Transverse colon (tissue), 4 donors: ENCODE data around the gene TIMM22. TPM values are rescaled to one million over a fixed set of nuclear protein-coding genes. Genes with fewer than 3 reads are reported as not detected.

Experiments used
- DNase-seq: peaks from one replicate; pipeline ENCODE4 v3.0.0-alpha.2; 2019
- H3K27ac ChIP-seq, 4 donors: fragments of 200-600 bp; sonication (generic); 2 replicates each; pipeline ENCODE4 v1.5.1; 2016 to 2018; ENCODE audit warnings: inconsistent platforms in 4 of 4
- H3K27me3 ChIP-seq: fragments of 200-600 bp; sonication (generic); 2 replicates; pipeline ENCODE4 v1.5.1; 2017; ENCODE audit warnings: inconsistent platforms
- H3K36me3 ChIP-seq, 4 donors: fragments of 200-600 bp; sonication (generic); 2 replicates each; pipeline ENCODE4 v1.5.1; 2017 to 2019; ENCODE audit warnings: inconsistent platforms in 4 of 4
- H3K4me1 ChIP-seq, 4 donors: fragments of 200-600 bp; sonication (generic); 2 replicates each; pipeline ENCODE4 v1.5.1; 2017 to 2020; ENCODE audit warnings: inconsistent platforms in 4 of 4
- H3K4me3 ChIP-seq, 4 donors: fragments of 200-600 bp; sonication (generic); 1 replicate in 1 of 4; 2 replicates in 3 of 4; pipeline versions ENCODE4 v1.5.1 to v1.6.1; 2017 to 2019; ENCODE audit warnings: inconsistent platforms in 4 of 4
- H3K9me3 ChIP-seq, 2 donors: fragments of 200-600 bp; sonication (generic); 2 replicates each; pipeline ENCODE4 v1.5.1; 2017 to 2019; ENCODE audit warnings: inconsistent platforms in 2 of 2
- EP300 ChIP-seq: sonication (generic); formaldehyde crosslinking; IDR thresholded peaks from one replicate; pipeline ENCODE4 v1.6.1; 2017; ENCODE audit warnings: antibody characterized with exemption, low read depth
- POLR2A ChIP-seq: fragments of 450-650 bp; IDR thresholded peaks from one replicate; pipeline ENCODE4 v1.6.1; 2016; ENCODE audit warnings: antibody characterized with exemption, mild to moderate bottlenecking, moderate library complexity
- POLR2AphosphoS5 ChIP-seq, 3 donors: sonication (generic); formaldehyde crosslinking; IDR thresholded peaks; one replicate each; pipeline ENCODE4 v1.6.1; 2016; ENCODE audit warnings: antibody characterized with exemption in 3 of 3
- WGBS, 2 donors: methylation state at CpG; one replicate each; pipeline ENCODE4 v1.1.5; 2018; ENCODE audit warnings: low coverage in 1 of 2; 5-methylcytosine and 5-hydroxymethylcytosine counted together
- in situ Hi-C, 4 donors: fragments of 200-750 bp; cut with MboI; loops; one replicate each; pipeline versions ENCODE4 v1.15.0 to v1.15.1; 2017; ENCODE audit warnings: low sequenced_read_pairs in 3 of 4, low pct_ligation_motif_present in 1 of 4, low pct_unique_long_range_greater_than_20kb in 1 of 4
- intact Hi-C: fragments of 100-400 bp; cut with DNase I; formaldehyde crosslinking; loops from one replicate; pipeline ENCODE4 v1.15.1; 2023; ENCODE audit warnings: low total_unique reads
- total RNA-seq, 4 donors: library from RNA; depleted of rRNA; stranded (reverse); fragments of >200 nt; gene quantifications; one replicate each; pipeline ENCODE4 v1.1.0, GENCODE V29; 2016
- TF ChIP-seq, protein P1 (sequence below), 5 experiments: fragments of 200-600 bp in 3 of 5; fragments of 450-650 bp in 2 of 5; sonication (generic) in 3 of 5; IDR thresholded peaks; 1 replicate in 2 of 5; 2 replicates in 3 of 5; pipeline ENCODE4 v1.5.1; 2016 to 2017; ENCODE audit warnings: antibody characterized with exemption in 5 of 5, inconsistent platforms in 3 of 5, mild to moderate bottlenecking in 2 of 5, moderate library complexity in 1 of 5

Gene TIMM22
- total RNA-seq, 4 donors from 2014 or later = 10.5 to 17.6 (median 12.1) TPM

DNA sequence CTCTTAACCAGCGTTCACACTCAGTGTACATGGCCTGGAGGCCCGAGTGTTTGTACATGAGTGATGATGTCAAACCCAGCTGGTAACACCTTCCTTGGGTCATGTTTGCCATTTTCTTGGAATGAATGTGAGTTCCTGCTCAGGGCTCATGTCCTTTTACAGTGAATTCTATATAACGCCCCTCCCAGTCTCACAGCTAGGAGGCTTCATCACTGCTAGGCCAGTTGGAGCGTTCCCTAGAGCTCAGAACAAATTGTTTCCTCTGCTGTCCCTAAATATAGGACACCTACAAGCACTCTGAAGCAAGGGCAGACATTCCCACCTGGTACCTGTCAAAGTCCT is 5.5 kb downstream of the TIMM22 start:
- Histone ChIP-seq H3K9me3 (no peaks in the 10 kb centered on the region), H3K4me1 (peaks cover 32 to 79% (median 59%) of the 10 kb centered on the region in 4 donors), H3K36me3 (peaks cover 0 to 14% (median 0%) of the 10 kb centered on the region in 4 donors), H3K27ac (peak overlapping the region; percentile 48 to 84 (median 70)), H3K4me3 (no peak overlapping the region), H3K27me3 (no peaks in the 10 kb centered on the region)
- in situ Hi-C loops = no loop called here
- TF ChIP-seq, protein P1, sequence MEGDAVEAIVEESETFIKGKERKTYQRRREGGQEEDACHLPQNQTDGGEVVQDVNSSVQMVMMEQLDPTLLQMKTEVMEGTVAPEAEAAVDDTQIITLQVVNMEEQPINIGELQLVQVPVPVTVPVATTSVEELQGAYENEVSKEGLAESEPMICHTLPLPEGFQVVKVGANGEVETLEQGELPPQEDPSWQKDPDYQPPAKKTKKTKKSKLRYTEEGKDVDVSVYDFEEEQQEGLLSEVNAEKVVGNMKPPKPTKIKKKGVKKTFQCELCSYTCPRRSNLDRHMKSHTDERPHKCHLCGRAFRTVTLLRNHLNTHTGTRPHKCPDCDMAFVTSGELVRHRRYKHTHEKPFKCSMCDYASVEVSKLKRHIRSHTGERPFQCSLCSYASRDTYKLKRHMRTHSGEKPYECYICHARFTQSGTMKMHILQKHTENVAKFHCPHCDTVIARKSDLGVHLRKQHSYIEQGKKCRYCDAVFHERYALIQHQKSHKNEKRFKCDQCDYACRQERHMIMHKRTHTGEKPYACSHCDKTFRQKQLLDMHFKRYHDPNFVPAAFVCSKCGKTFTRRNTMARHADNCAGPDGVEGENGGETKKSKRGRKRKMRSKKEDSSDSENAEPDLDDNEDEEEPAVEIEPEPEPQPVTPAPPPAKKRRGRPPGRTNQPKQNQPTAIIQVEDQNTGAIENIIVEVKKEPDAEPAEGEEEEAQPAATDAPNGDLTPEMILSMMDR (IDR thresholded peaks at IDR 0.05) = no peak
- TF ChIP-seq POLR2A = no peak
- peak in 1 of 3 donors; percentile 3 for TF ChIP-seq POLR2AphosphoS5 (IDR thresholded peaks at IDR 0.05)
- TF ChIP-seq EP300 = no peak
- intact Hi-C loops = loop anchor here (5.0 kb wide), 1 partner anchor 55 kb away; no protein-coding TSS in a partner anchor
- WGBS, 2 donors = 60 to 73% methylated on average over 2 to 4 of the region's 4 CpGs
- DNase-seq = no peak

DNA sequence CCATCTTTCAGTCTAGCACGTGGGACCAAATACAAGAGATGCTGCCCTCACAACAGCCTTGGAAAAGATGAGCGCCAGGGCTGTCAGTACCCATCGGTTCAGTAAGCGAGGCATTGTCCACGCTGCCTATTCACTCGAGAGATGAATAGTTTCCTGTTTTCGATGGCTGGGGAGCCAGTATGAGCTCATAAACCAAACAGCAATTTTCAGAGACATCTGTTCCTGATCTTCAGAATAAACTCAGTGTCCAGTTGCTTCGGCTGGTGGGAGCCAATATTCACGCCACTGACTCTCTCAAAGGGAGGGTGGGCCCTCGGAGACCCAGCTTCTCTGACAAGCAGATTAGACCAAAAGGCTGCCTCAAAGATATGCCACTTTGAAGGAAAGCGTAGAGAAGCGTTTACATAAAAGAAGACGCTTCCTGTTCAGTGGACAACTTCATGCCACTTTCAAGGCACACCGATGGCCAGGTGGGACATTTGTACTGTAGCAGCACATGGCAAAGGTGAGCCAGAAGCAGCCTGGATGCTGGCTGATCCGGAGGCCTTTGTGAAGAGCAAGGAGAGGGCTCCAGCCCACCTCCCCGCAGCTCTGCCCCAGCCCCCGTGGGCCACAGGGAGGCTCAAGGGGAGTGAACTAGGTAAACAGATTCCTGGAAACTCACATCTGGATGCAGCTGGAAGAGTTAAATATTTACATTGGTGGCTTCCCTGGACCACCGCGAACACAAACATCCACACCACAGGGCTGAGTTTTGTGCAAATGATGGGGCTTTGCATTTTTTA is 6.0 kb downstream of the TIMM22 start:
- no peaks in the 10 kb centered on the region for H3K27me3 ChIP-seq
- TF ChIP-seq, protein P1 (IDR thresholded peaks at IDR 0.05) = no peak
- no peak for TF ChIP-seq POLR2AphosphoS5 (IDR thresholded peaks at IDR 0.05)
- no peak for TF ChIP-seq EP300
- no peak for TF ChIP-seq POLR2A
- no peak for DNase-seq
- H3K36me3 ChIP-seq = peaks cover 0 to 18% (median 0%) of the 10 kb centered on the region in 4 donors
- no peaks in the 10 kb centered on the region for H3K9me3 ChIP-seq
- WGBS, 2 donors = 64 to 89% methylated on average over 2 to 19 of the region's 19 CpGs
- peaks cover 32 to 73% (median 55%) of the 10 kb centered on the region in 4 donors for H3K4me1 ChIP-seq
- intact Hi-C loops = loop anchor here (5.0 kb wide), 1 partner anchor 54 kb away; no protein-coding TSS in a partner anchor
- in situ Hi-C loops = no loop called here
- H3K27ac ChIP-seq = peak overlapping the region; percentile 48 to 84 (median 70)
- H3K4me3 ChIP-seq = no peak overlapping the region

DNA sequence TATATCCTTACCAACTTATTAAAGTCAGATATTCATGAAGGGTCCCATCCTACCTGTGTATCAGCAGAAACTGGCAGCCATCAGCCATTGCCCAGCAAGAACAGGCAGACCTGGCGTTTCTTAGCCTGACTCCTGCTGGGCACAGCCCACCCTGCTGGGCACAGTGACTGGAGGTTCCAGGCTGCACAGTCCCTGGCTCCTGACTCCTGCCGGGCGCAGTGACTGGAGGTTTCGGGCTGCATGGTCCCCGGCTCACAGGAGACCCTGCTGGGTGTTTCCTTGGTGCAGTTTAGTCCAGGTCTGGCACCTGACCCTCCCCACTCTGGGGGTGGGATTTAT is 6.7 kb downstream of the TIMM22 start:
- Histone ChIP-seq H3K9me3 (no peaks in the 10 kb centered on the region), H3K36me3 (peaks cover 0 to 22% (median 0%) of the 10 kb centered on the region in 4 donors), H3K4me1 (peaks cover 29 to 67% (median 48%) of the 10 kb centered on the region in 4 donors), H3K27ac (peak overlapping the region; percentile 48 to 86 (median 74)), H3K4me3 (no peak overlapping the region), H3K27me3 (no peaks in the 10 kb centered on the region)
- in situ Hi-C loops (no loop called here), intact Hi-C loops (loop anchor here (5.0 kb wide), 1 partner anchor 54 kb away; no protein-coding TSS in a partner anchor)
- no peak for DNase-seq
- 89 to 96% methylated on average over 1 to 5 of the region's 5 CpGs for WGBS, 2 donors
- no peak for TF ChIP-seq POLR2A
- no peak for TF ChIP-seq POLR2AphosphoS5 (IDR thresholded peaks at IDR 0.05)

DNA sequence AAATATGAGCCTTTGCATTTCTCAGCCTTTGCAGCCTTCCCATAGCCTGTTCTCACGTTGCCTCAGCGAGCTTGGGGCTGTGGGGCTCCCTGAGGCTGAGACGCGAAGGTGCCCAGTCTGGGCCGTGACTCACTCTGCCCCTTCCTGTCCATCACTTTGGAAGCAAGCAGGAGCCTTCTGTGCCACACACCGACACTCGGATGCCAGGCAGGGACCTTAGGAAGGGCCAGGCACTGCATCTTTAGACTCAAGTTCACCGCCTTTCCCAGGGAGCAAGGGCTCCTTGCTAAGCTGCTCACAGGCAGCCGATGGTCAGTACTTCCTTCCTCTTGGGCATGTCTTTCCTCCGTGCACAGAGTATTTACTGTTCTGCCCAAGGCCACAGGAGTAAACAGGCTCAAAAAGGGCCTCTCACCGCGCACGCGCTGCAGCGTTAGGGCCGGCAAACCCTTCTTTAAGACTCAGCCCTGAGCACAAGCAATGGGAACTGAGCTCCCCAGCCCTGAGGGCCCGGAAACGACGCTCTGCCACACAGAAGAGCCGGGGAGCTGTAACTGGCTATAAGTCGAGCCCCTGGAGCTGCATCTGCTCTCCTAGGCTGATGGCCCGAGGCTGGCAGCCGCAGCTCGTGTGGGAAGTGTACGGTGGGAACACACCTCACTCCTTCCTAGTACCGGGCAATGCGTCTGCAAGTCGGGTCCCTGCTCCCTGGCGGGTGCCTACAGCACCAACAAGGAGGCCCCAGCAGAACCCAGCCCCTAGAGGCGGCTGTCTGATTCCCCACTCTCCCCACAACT is 7.2 kb downstream of the TIMM22 start:
- intact Hi-C loops = loop anchor here (5.0 kb wide), 1 partner anchor 53 kb away; no protein-coding TSS in a partner anchor

More for the DNA sequence above, 7.2 kb downstream of the TIMM22 start:
- in situ Hi-C loops = no loop called here
- peaks cover 0 to 23% (median 0%) of the 10 kb centered on the region in 4 donors for H3K36me3 ChIP-seq
- no peak for TF ChIP-seq POLR2A
- TF ChIP-seq POLR2AphosphoS5 (IDR thresholded peaks at IDR 0.05) = no peak
- no peak for TF ChIP-seq EP300
- TF ChIP-seq, protein P1 (IDR thresholded peaks at IDR 0.05) = no peak
- H3K27me3 ChIP-seq = no peaks in the 10 kb centered on the region
- H3K4me3 ChIP-seq = no peak overlapping the region
- peak overlapping the region; percentile 48 to 86 (median 74) for H3K27ac ChIP-seq
- H3K9me3 ChIP-seq = no peaks in the 10 kb centered on the region
- no peak for DNase-seq
- peaks cover 26 to 62% (median 44%) of the 10 kb centered on the region in 4 donors for H3K4me1 ChIP-seq
- 84% methylated on average over 30 of the region's 30 CpGs; no CpG with 5 or more reads in 1 of the 2 donors for WGBS, 2 donors
